Measurements from ENCODE around the gene HSD17B14.

DNA sequence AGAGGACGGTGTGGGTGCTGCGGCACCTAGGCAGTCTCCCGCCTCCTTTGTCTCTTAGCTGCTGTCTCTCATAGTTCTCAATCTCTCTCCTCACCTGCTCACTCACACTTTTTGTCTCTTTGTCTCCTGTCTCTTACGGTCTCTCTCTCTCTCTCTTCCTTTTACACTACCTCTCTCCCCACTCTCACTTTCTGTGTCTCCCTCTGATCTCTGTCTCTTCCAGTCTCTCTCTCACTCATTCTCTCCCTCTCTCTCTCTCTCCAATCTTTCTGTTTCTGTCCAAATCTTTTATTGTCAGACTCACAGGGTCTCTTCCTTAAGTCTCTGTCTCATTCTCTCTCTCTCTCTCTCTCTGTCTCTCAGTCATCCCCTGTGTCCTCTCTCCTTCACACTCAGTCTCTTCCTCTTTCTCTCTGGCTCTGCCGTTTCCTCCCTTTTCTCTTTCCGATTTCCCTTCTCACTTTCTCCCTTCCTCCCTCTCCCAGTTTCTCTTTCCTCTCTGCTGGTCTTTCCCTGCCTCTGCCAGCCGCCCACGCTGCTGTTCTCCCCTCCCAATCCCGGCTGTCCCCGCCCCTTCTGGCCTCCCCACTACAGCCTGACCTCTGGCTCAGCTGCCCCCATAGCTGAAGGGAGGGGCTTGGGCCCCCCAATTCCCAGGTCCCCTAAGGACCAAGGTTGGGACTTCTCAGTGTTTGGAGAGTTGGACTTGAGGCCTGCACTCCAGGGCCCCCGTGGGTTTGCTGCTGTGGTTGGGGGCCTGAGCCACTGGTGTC, 32.0 kb upstream of the HSD17B14 start, which contains the start of gene PLEKHA4:
- TF ChIP-seq POLR2A (IDR thresholded peaks at IDR 0.05; ENCODE audit: control extremely low read depth in 1 of 2, low read depth in 2 of 2, low read length in 2 of 2): no peak
- TF ChIP-seq EZH2 (IDR thresholded peaks at IDR 0.05; ENCODE audit: low read depth, low read length, severe bottlenecking): no peak
- no peak for TF ChIP-seq CTCF (IDR thresholded peaks at IDR 0.05; ENCODE audit: control extremely low read depth in 1 of 3, insufficient read depth in 1 of 3, low read depth in 1 of 3, low read length in 3 of 3)
- no peak for TF ChIP-seq TEAD4 (IDR thresholded peaks at IDR 0.05; ENCODE audit: low read depth, low read length)
- no peak for TF ChIP-seq CHD1 (IDR thresholded peaks at IDR 0.05; ENCODE audit: low read depth, low read length)

Measured in H1 (cell line).